Measurements from ENCODE around the gene RARRES1. TPM values are rescaled to one million over a fixed set of nuclear protein-coding genes. Genes with fewer than 3 reads are reported as not detected.

RARRES1 gene
- total and polyA plus RNA-seq, 2 experiments from 2014 or later: 36.9 to 73.1 TPM

DNA sequence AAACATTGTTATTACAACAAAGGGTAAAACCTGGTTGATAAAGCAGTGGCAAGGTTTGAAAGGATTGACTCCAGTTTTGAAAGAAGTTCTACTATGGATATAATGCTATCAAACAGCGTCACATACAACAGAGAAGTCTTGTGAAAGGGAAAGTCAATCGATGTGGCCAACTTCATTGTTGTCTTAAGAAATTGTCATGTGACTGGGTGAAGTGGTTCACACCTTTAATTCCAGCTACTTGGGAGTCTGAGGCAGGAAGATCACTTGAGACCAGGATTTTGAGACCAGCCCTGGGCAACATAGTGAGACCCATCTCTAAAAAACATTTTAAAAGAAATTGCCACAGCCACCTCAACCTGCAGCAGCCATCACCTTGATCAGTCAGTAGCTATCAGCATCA, 53.6 kb downstream of the RARRES1 start:
- Histone ChIP-seq H3K36me3 (replicated peaks; ENCODE audit: insufficient read depth, low read depth) (no peaks in the 10 kb centered on the region), H3K4me3 (no peak overlapping the region), H3K9me2 (replicated peaks; ENCODE audit: insufficient read depth) (no peaks in the 10 kb centered on the region), H3K27ac (no peak overlapping the region), H3K4me1 (ENCODE audit: insufficient read depth) (no peaks in the 10 kb centered on the region), H2AFZ (no peak overlapping the region), H3K9me3 (ENCODE audit: low read depth) (no peaks in the 10 kb centered on the region), H3K79me2 (no peaks in the 10 kb centered on the region), H3K4me2 (no peak overlapping the region), H3K27me3 (no peaks in the 10 kb centered on the region), H4K20me1 (ENCODE audit: insufficient read depth, poor library complexity, severe bottlenecking) (no peaks in the 10 kb centered on the region)
- DNase-seq (ENCODE audit: low spot score): no peak
- 99% methylated on average over 2 of the region's 2 CpGs for WGBS (ENCODE audit: low lambda C conversion rate, missing lambda C conversion rate)
- TF ChIP-seq EZH2 (IDR thresholded peaks at IDR 0.05; ENCODE audit: borderline replicate concordance) (no peak), EZH2phosphoT487 (IDR thresholded peaks at IDR 0.05; ENCODE audit: low read depth, severe bottlenecking, unreplicated experiment) (no peak)
- TF ChIP-seq, protein P1, sequence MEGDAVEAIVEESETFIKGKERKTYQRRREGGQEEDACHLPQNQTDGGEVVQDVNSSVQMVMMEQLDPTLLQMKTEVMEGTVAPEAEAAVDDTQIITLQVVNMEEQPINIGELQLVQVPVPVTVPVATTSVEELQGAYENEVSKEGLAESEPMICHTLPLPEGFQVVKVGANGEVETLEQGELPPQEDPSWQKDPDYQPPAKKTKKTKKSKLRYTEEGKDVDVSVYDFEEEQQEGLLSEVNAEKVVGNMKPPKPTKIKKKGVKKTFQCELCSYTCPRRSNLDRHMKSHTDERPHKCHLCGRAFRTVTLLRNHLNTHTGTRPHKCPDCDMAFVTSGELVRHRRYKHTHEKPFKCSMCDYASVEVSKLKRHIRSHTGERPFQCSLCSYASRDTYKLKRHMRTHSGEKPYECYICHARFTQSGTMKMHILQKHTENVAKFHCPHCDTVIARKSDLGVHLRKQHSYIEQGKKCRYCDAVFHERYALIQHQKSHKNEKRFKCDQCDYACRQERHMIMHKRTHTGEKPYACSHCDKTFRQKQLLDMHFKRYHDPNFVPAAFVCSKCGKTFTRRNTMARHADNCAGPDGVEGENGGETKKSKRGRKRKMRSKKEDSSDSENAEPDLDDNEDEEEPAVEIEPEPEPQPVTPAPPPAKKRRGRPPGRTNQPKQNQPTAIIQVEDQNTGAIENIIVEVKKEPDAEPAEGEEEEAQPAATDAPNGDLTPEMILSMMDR (IDR thresholded peaks at IDR 0.05; ENCODE audit: poor library complexity): no peak

DNA sequence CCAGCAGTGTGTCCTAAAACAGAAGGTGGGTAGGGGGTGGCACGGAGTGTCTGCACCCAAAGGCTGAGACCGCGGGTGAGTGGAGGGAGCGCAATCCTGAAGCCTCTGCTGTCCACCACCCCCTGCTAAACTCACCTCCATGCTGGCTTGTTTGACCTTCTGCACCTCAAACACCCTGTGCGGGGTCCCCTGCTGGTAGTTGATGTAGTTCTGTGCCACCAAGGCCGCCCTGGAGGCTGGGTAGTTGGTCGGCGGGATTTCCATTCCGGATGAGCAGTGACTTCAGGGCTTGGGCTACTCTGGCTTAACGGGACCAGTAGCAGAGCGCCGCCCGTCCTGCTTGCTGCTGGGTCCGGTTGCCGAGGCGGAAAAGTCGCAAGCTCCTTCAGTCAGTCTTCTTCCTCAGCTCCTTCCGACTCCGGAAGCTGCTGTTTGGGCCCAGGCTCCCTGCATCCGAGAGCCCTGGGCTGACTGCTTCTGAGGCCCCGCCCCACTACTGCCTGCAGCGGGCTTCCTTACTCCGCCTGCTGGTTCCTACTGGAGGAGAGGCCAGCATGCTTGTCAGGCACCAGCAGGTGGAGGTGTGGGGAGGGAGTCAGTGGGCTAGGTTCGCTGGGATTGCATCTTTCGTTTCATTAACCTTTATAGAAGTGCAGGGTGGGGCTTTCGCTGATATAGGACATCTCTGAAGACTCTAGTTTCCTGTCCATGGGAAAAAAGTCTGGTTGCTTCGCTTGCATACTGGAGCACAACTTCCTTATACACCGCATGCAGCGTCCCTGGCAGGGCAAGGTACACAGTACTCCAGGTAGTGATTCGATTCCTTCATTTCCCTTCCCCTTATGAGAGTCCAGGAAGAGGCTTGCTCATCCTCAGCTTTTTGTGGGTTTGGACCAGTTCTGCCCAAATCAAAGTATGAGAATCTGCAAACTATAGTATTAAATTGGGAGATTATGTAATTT, 59.8 kb downstream of the RARRES1 start, which contains the start of gene LXN:
TSS of gene LXN (minus strand) at position 434 of the 962 bp plus-strand sequence. CDS start at position 264, 170 bp downstream.
- Histone ChIP-seq H3K9me3 (ENCODE audit: low read depth) (no peaks in the 10 kb centered on the region), H3K27me3 (no peaks in the 10 kb centered on the region), H3K27ac (peak within 1 kb of the TSS; percentile 76), H3K36me3 (replicated peaks; ENCODE audit: insufficient read depth, low read depth) (no peaks in the 10 kb centered on the region), H3K4me2 (peak within 1 kb of the TSS; percentile 82), H3K9me2 (replicated peaks; ENCODE audit: insufficient read depth) (no peaks in the 10 kb centered on the region), H3K4me3 (peak within 1 kb of the TSS; percentile 67), H3K79me2 (peaks cover 24% of the 10 kb centered on the region), H4K20me1 (ENCODE audit: insufficient read depth, poor library complexity, severe bottlenecking) (no peaks in the 10 kb centered on the region), H3K4me1 (ENCODE audit: insufficient read depth) (no peaks in the 10 kb centered on the region), H2AFZ (peak within 1 kb of the TSS; percentile 80)
- no peak for TF ChIP-seq EZH2 (IDR thresholded peaks at IDR 0.05; ENCODE audit: borderline replicate concordance)
- TF ChIP-seq, protein P1 (IDR thresholded peaks at IDR 0.05; ENCODE audit: poor library complexity): peak; percentile 73
- TF ChIP-seq EZH2phosphoT487 (IDR thresholded peaks at IDR 0.05; ENCODE audit: low read depth, severe bottlenecking, unreplicated experiment): no peak
- WGBS (ENCODE audit: low lambda C conversion rate, missing lambda C conversion rate): 13% methylated on average over 29 of the region's 30 CpGs
- peak; percentile 95 for DNase-seq (ENCODE audit: low spot score)

DNA sequence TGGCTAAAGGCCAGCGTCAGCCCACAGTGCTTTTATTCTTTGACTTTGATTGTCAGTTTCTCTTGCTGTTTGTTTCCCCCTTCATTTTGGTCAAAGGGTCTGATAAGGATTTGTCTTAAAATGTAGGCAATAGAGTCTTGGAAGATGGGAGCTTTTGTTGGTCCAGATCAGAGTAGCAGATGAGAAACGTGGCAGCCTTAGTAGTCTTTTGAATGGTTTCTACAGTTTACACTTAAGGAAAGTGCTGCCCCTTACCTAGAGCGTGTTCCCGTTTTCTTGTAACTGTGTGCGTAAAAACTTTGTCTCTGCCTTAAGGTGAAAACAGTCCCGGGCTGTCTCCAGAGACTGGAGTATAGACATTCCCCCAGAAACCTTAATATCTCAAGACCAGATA, 60.4 kb downstream of the RARRES1 start:
- TF ChIP-seq, protein P1 (IDR thresholded peaks at IDR 0.05; ENCODE audit: poor library complexity): no peak
- no peak for TF ChIP-seq EZH2phosphoT487 (IDR thresholded peaks at IDR 0.05; ENCODE audit: low read depth, severe bottlenecking, unreplicated experiment)
- no peak for TF ChIP-seq EZH2 (IDR thresholded peaks at IDR 0.05; ENCODE audit: borderline replicate concordance)
- Histone ChIP-seq H3K27me3 (no peaks in the 10 kb centered on the region), H3K9me3 (ENCODE audit: low read depth) (no peaks in the 10 kb centered on the region), H3K9me2 (replicated peaks; ENCODE audit: insufficient read depth) (no peaks in the 10 kb centered on the region), H3K36me3 (replicated peaks; ENCODE audit: insufficient read depth, low read depth) (no peaks in the 10 kb centered on the region), H3K79me2 (peaks cover 24% of the 10 kb centered on the region), H3K4me1 (ENCODE audit: insufficient read depth) (no peaks in the 10 kb centered on the region), H3K27ac (peak overlapping the region; percentile 76), H3K4me3 (peak overlapping the region; percentile 67), H4K20me1 (ENCODE audit: insufficient read depth, poor library complexity, severe bottlenecking) (no peaks in the 10 kb centered on the region), H2AFZ (peak overlapping the region; percentile 80), H3K4me2 (peak overlapping the region; percentile 82)
- no peak for DNase-seq (ENCODE audit: low spot score)
- WGBS (ENCODE audit: low lambda C conversion rate, missing lambda C conversion rate): 13% methylated on average over 6 of the region's 6 CpGs

Measured in hepatocyte (in vitro differentiated cells).